Parathyroid adenoma (tissue), 2 donors: Measurements from ENCODE around the gene CXXC5.

Experiments
- H2AFZ ChIP-seq: fragments of 300-600 bp; sonication (generic); one replicate; pipeline ENCODE4 v1.7.0; 2017; ENCODE audit warnings: antibody characterized with exemption, mild to moderate bottlenecking
- H3K27ac ChIP-seq: fragments of 300-600 bp; sonication (generic); one replicate; pipeline ENCODE4 v1.7.0; 2017
- H3K27me3 ChIP-seq: fragments of 300-600 bp; sonication (generic); one replicate; pipeline ENCODE4 v1.7.0; 2017; ENCODE audit warnings: low read length; ENCODE audit not compliant: control insufficient read depth, insufficient read depth
- H3K36me3 ChIP-seq: fragments of 300-600 bp; sonication (generic); one replicate; pipeline ENCODE4 v1.7.0; 2017; ENCODE audit warnings: low read length; ENCODE audit not compliant: control insufficient read depth, insufficient read depth
- H3K4me1 ChIP-seq: fragments of 300-600 bp; sonication (generic); one replicate; pipeline ENCODE4 v1.7.0; 2017; ENCODE audit warnings: control low read depth
- H3K4me2 ChIP-seq: fragments of 300-600 bp; sonication (generic); one replicate; pipeline ENCODE4 v1.7.0; 2017; ENCODE audit warnings: low read length
- H3K4me3 ChIP-seq: fragments of 300-600 bp; sonication (generic); one replicate; pipeline ENCODE4 v1.7.0; 2017; ENCODE audit warnings: low read depth, low read length
- H3K79me2 ChIP-seq: fragments of 300-600 bp; sonication (generic); one replicate; pipeline ENCODE4 v1.7.0; 2017; ENCODE audit warnings: control low read depth
- H3K9ac ChIP-seq: fragments of 300-600 bp; sonication (generic); one replicate; pipeline ENCODE4 v1.7.0; 2017; ENCODE audit warnings: mild to moderate bottlenecking
- H3K9me3 ChIP-seq: fragments of 300-600 bp; sonication (generic); one replicate; pipeline ENCODE4 v1.7.0; 2017; ENCODE audit warnings: low read length; ENCODE audit not compliant: control insufficient read depth
- CTCF ChIP-seq: fragments of 300-600 bp; sonication (generic); IDR thresholded peaks from one replicate; pipeline ENCODE4 v1.7.0; 2017; ENCODE audit warnings: antibody characterized with exemption, mild to moderate bottlenecking
- donor health status: primary hyperparathyroidism.

CXXC5 gene

GRCh38 chr5:139676951-139677735, 29.0 kb downstream of the CXXC5 start:
- Histone ChIP-seq H3K4me3 (peak overlapping the region; percentile 27), H3K9me3 (no peaks in the 10 kb centered on the region), H3K4me2 (peak overlapping the region; percentile 32), H2AFZ (peak overlapping the region; percentile 19), H3K27ac (peak overlapping the region; percentile 64), H3K36me3 (no peaks in the 10 kb centered on the region), H3K4me1 (peaks cover 46% of the 10 kb centered on the region), H3K27me3 (no peaks in the 10 kb centered on the region), H3K79me2 (peaks cover 42% of the 10 kb centered on the region), H3K9ac (no peak overlapping the region)
- TF ChIP-seq CTCF = no peak

GRCh38 chr5:139677736-139678613, 29.8 kb downstream of the CXXC5 start:
- Histone ChIP-seq H3K9me3 (no peaks in the 10 kb centered on the region), H3K27ac (peak overlapping the region; percentile 64), H3K79me2 (peaks cover 33% of the 10 kb centered on the region), H2AFZ (peak overlapping the region; percentile 19), H3K27me3 (no peaks in the 10 kb centered on the region), H3K4me3 (no peak overlapping the region), H3K4me1 (peaks cover 39% of the 10 kb centered on the region), H3K36me3 (no peaks in the 10 kb centered on the region), H3K9ac (no peak overlapping the region), H3K4me2 (peak overlapping the region; percentile 32)
- TF ChIP-seq CTCF = no peak

- Histone ChIP-seq H3K4me3 (no peak overlapping the region), H3K9ac (no peak overlapping the region), H2AFZ (no peak overlapping the region), H3K27ac (no peak overlapping the region), H3K36me3 (no peaks in the 10 kb centered on the region), H3K4me1 (peaks cover 35% of the 10 kb centered on the region), H3K27me3 (no peaks in the 10 kb centered on the region), H3K79me2 (peaks cover 23% of the 10 kb centered on the region), H3K9me3 (no peaks in the 10 kb centered on the region), H3K4me2 (no peak overlapping the region)
- TF ChIP-seq CTCF = no peak
Measured at GRCh38 chr5:139678751-139679750, 30.9 kb downstream of the CXXC5 start.

- H3K4me2 ChIP-seq = no peak overlapping the region
- no peak for TF ChIP-seq CTCF
- no peak overlapping the region for H2AFZ ChIP-seq
- peaks cover 13% of the 10 kb centered on the region for H3K79me2 ChIP-seq
- no peak overlapping the region for H3K9ac ChIP-seq
- H3K9me3 ChIP-seq = no peaks in the 10 kb centered on the region
- H3K27ac ChIP-seq = no peak overlapping the region
- H3K36me3 ChIP-seq = no peaks in the 10 kb centered on the region
- H3K4me1 ChIP-seq = peaks cover 24% of the 10 kb centered on the region
- H3K4me3 ChIP-seq = no peak overlapping the region
- H3K27me3 ChIP-seq = no peaks in the 10 kb centered on the region
Measured at GRCh38 chr5:139680368-139681111, 32.4 kb downstream of the CXXC5 start.
